ENCODE measurements around the gene PCP4L1. TPM values are rescaled to one million over a fixed set of nuclear protein-coding genes. Genes with fewer than 3 reads are reported as not detected.

PCP4L1 gene
- total and polyA plus RNA-seq, 4 donors, result 3.6 to 9.3 (median 6.3) TPM

GRCh38 chr1:161307230-161307768 is 48.8 kb downstream of the PCP4L1 start:
- H3K4me3 ChIP-seq, result no peak overlapping the region
- H3K27ac ChIP-seq (ENCODE audit: low read depth in 1 of 2, low read length in 1 of 2), result peak overlapping the region in 1 of 2 donors; percentile 54
- ATAC-seq (ENCODE audit: insufficient read depth, low FRiP score), result no peak
- no peak for DNase-seq
- H3K9ac ChIP-seq (ENCODE audit: insufficient read depth in 1 of 2, low read length in 2 of 2), result no peak overlapping the region
- 75 to 85% methylated on average over 7 of the region's 7 CpGs for WGBS, 2 donors
- H3K36me3 ChIP-seq (ENCODE audit: control insufficient read depth in 4 of 4, insufficient read depth in 4 of 4, low read length in 4 of 4), result no peaks in the 10 kb centered on the region
- peaks cover 0 to 11% (median 8%) of the 10 kb centered on the region in 5 donors for H3K4me1 ChIP-seq (ENCODE audit: control insufficient read depth in 5 of 5, insufficient read depth in 5 of 5, low read length in 5 of 5)
- no peaks in the 10 kb centered on the region for H3K9me3 ChIP-seq (ENCODE audit: control insufficient read depth in 4 of 4, insufficient read depth in 3 of 4, low read length in 3 of 4)
- peaks cover 0 to 6% (median 0%) of the 10 kb centered on the region in 3 donors for H3K27me3 ChIP-seq (ENCODE audit: control insufficient read depth in 3 of 3, insufficient read depth in 3 of 3, low read length in 2 of 3)
- no peak for TF ChIP-seq CTCF (IDR thresholded peaks at IDR 0.05; ENCODE audit: control extremely low read depth, extremely low read depth)

DNA sequence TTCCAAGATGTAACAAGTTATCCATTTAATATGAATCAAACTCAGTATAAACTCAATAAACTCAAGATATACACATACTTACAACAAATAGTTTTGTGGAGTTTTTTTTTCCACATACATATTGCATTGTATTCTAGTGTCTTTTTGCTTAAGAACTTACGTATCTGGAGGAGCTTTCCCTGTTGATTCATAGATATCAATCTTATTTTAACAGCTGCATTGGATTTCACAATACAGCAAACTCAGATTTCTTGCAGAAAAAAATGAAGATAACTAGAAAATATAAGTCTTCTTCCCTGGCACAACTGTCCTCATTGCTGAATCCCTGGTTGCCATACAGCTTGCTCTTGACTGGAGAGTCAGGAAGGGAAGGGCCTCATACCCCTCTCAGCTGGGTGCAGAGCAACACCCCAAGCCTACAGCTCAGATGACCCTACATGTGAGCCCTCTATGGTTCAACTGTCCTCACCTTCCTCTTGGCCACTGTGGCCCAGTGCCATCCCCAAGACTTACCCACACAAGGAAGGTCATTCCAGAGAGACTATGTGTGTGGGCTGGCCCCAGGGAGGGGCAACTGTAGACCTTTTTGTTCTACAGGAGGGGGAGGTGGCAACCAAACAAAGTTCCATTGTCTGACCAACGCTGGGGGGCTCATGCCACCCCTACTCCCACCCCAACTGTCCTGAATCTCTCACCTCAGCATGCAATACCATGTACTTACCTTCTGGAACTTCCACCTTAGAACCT is 49.5 kb downstream of the PCP4L1 start:
- peaks cover 0 to 6% (median 0%) of the 10 kb centered on the region in 3 donors for H3K27me3 ChIP-seq (ENCODE audit: control insufficient read depth in 3 of 3, insufficient read depth in 3 of 3, low read length in 2 of 3)
- no peak for TF ChIP-seq CTCF (IDR thresholded peaks at IDR 0.05; ENCODE audit: control extremely low read depth, extremely low read depth)
- peaks cover 0 to 11% (median 8%) of the 10 kb centered on the region in 5 donors for H3K4me1 ChIP-seq (ENCODE audit: control insufficient read depth in 5 of 5, insufficient read depth in 5 of 5, low read length in 5 of 5)
- WGBS, 2 donors, result 65 to 82% methylated on average over 2 of the region's 2 CpGs
- ATAC-seq (ENCODE audit: insufficient read depth, low FRiP score), result no peak
- DNase-seq, result no peak
- H3K36me3 ChIP-seq (ENCODE audit: control insufficient read depth in 4 of 4, insufficient read depth in 4 of 4, low read length in 4 of 4), result no peaks in the 10 kb centered on the region
- H3K9me3 ChIP-seq (ENCODE audit: control insufficient read depth in 4 of 4, insufficient read depth in 3 of 4, low read length in 3 of 4), result no peaks in the 10 kb centered on the region
- no peak overlapping the region for H3K4me3 ChIP-seq
- H3K9ac ChIP-seq (ENCODE audit: insufficient read depth in 1 of 2, low read length in 2 of 2), result no peak overlapping the region
- no peak overlapping the region for H3K27ac ChIP-seq (ENCODE audit: low read depth in 1 of 2, low read length in 1 of 2)

DNA sequence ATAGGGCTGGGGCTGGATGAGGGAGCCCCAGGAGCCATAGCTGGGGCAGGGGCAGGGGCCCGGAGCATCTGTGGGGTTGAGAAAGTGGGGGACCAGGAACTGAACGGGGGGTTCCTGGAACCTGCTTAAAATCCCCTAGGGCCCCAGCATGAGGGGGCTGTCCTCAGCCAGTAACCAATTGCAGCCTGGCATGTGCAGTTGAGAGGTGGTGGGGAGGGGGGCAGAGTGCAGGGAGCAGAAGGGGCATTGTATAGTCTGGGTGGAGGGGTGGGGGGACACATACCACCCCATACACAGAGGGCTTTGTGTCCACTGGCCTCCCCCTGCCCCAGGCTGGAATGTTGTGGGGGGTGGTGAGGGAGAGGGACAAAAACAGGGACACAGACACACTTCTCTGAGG is 51.3 kb downstream of the PCP4L1 start, which contains the start of gene MPZ:
TSS of gene MPZ (minus strand) at position 101 of the 400 bp plus-strand sequence. CDS start at position 38, 63 bp downstream.
- no peak for TF ChIP-seq CTCF (IDR thresholded peaks at IDR 0.05; ENCODE audit: control extremely low read depth, extremely low read depth)
- H3K27ac ChIP-seq (ENCODE audit: low read depth in 1 of 2, low read length in 1 of 2), result no peak within 1 kb of the TSS
- ATAC-seq (ENCODE audit: insufficient read depth, low FRiP score), result no peak
- no peak within 1 kb of the TSS for H3K9ac ChIP-seq (ENCODE audit: insufficient read depth in 1 of 2, low read length in 2 of 2)
- peaks cover 0 to 6% (median 0%) of the 10 kb centered on the region in 3 donors for H3K27me3 ChIP-seq (ENCODE audit: control insufficient read depth in 3 of 3, insufficient read depth in 3 of 3, low read length in 2 of 3)
- WGBS, 2 donors, result 48 to 78% methylated on average over 2 of the region's 2 CpGs
- peaks cover 0 to 5% (median 0%) of the 10 kb centered on the region in 4 donors for H3K36me3 ChIP-seq (ENCODE audit: control insufficient read depth in 4 of 4, insufficient read depth in 4 of 4, low read length in 4 of 4)
- DNase-seq, result no peak
- H3K9me3 ChIP-seq (ENCODE audit: control insufficient read depth in 4 of 4, insufficient read depth in 3 of 4, low read length in 3 of 4), result no peaks in the 10 kb centered on the region
- H3K4me1 ChIP-seq (ENCODE audit: control insufficient read depth in 5 of 5, insufficient read depth in 5 of 5, low read length in 5 of 5), result peaks cover 0 to 11% (median 8%) of the 10 kb centered on the region in 5 donors
- no peak within 1 kb of the TSS for H3K4me3 ChIP-seq
